Endothelial cell of umbilical vein (primary cell): Measurements from ENCODE around the gene FCGBP. TPM values are rescaled to one million over a fixed set of nuclear protein-coding genes. Genes with fewer than 3 reads are reported as not detected.

Experiments
- BruUV-seq: library from RNA; stranded (reverse); fragments of 400-500 nt; replicated peaks from 2 replicates; lab custom pipeline; 2021; lab: Mats Ljungman, UMichigan
- CTCF ChIA-PET: fragments of 300-600, 350-600 bp; sonication (Branson Sonifier 250); formaldehyde crosslinking; loops from one replicate; lab custom pipeline; 2021; ENCODE audit warnings: antibody characterized with exemption, inconsistent platforms; lab: Charles Lee
- POLR2A ChIA-PET: fragments of 300-600, 350-600 bp; sonication (Branson Sonifier 250); formaldehyde crosslinking; loops from one replicate; lab custom pipeline; 2021; ENCODE audit warnings: antibody characterized with exemption, inconsistent platforms; lab: Charles Lee
- DNase-seq: peaks from one replicate; pipeline ENCODE4 v3.0.0-alpha.2; 2011; ENCODE audit warnings: low read depth, low spot score
- FAIRE-seq: peaks from 2 replicates; lab custom pipeline; 2011; peaks lifted over from hg19 to GRCh38; lab: Jason Lieb, UNC
- H2AFZ ChIP-seq: 2 replicates; pipeline ENCODE4 v1.6.0; 2012; ENCODE audit warnings: low read depth, low read length, control low read depth, inconsistent platforms
- H3K27ac ChIP-seq: 2 replicates; pipeline ENCODE4 v1.5.1; 2011; ENCODE audit warnings: low read depth, mild to moderate bottlenecking, control low read depth, low read length, moderate library complexity; ENCODE audit not compliant: insufficient read depth
- H3K27me3 ChIP-seq, 2 experiments: 2 replicates each; pipeline versions ENCODE4 v1.6.0 to v1.6.1; 2011; ENCODE audit warnings: low read length in 2 of 2, mixed read lengths in 1 of 2; ENCODE audit not compliant: control insufficient read depth in 2 of 2, insufficient read depth in 2 of 2
- H3K36me3 ChIP-seq, 2 experiments: 2 replicates in 1 of 2; 3 replicates in 1 of 2; pipeline ENCODE4 v1.5.1; 2011; ENCODE audit warnings: low read length in 2 of 2, mild to moderate bottlenecking in 1 of 2, moderate library complexity in 1 of 2; ENCODE audit not compliant: control insufficient read depth in 2 of 2, insufficient read depth in 2 of 2; ENCODE audit errors: extremely low read depth in 1 of 2
- H3K4me1 ChIP-seq: 3 replicates; pipeline ENCODE4 v1.5.1; 2011; ENCODE audit warnings: mild to moderate bottlenecking, low read length; ENCODE audit not compliant: control insufficient read depth, insufficient read depth; ENCODE audit errors: extremely low read depth
- H3K4me2 ChIP-seq: 2 replicates; pipeline ENCODE4 v1.6.1; 2011; ENCODE audit warnings: low read length, control low read depth, mixed read lengths; ENCODE audit not compliant: insufficient read depth
- H3K4me3 ChIP-seq, 3 experiments: fragments of 200-600 bp in 1 of 3; sonication (generic), shearing (Covaris generic) in 1 of 3; replicated peaks in 1 of 3; 2 replicates each; pipeline ENCODE4 v1.5.1; 2011 to 2016; ENCODE audit warnings: control low read depth in 3 of 3, low read length in 3 of 3, mild to moderate bottlenecking in 2 of 3, inconsistent platforms in 1 of 3, low read depth in 1 of 3, moderate library complexity in 1 of 3; ENCODE audit not compliant: insufficient read depth in 1 of 3
- H3K79me2 ChIP-seq: 2 replicates; pipeline ENCODE4 v1.6.0; 2012; ENCODE audit warnings: low read length, inconsistent platforms; ENCODE audit not compliant: control insufficient read depth, insufficient read depth
- H3K9ac ChIP-seq: replicated peaks from 2 replicates; pipeline ENCODE3; 2011; ENCODE audit warnings: low read length, control low read depth; ENCODE audit not compliant: insufficient read depth; ENCODE audit errors: extremely low read depth
- H3K9me1 ChIP-seq: replicated peaks from 3 replicates; pipeline ENCODE4 v1.6.0; 2011; ENCODE audit warnings: mild to moderate bottlenecking, low read length; ENCODE audit not compliant: control insufficient read depth, insufficient read depth; ENCODE audit errors: extremely low read depth
- H3K9me3 ChIP-seq: replicated peaks from 2 replicates; pipeline ENCODE4 v1.5.1; 2012; ENCODE audit warnings: low read length, inconsistent platforms; ENCODE audit not compliant: control insufficient read depth, insufficient read depth
- H4K20me1 ChIP-seq: replicated peaks from 2 replicates; pipeline ENCODE3; 2011; ENCODE audit warnings: mild to moderate bottlenecking, low read length; ENCODE audit not compliant: control insufficient read depth, insufficient read depth; ENCODE audit errors: extremely low read depth
- EZH2 ChIP-seq: IDR thresholded peaks from 2 replicates; pipeline ENCODE4 v1.6.1; 2012; ENCODE audit warnings: borderline replicate concordance, low read depth, mild to moderate bottlenecking, moderate library complexity, low read length, inconsistent platforms; ENCODE audit not compliant: severe bottlenecking
- FOS ChIP-seq: IDR thresholded peaks from 2 replicates; pipeline ENCODE4 v1.6.1; 2011; ENCODE audit warnings: mild to moderate bottlenecking, low read length, moderate library complexity, borderline replicate concordance; ENCODE audit not compliant: insufficient read depth
- GATA2 ChIP-seq: IDR thresholded peaks from 2 replicates; pipeline ENCODE4 v1.7.0; 2011; ENCODE audit warnings: low read depth, mild to moderate bottlenecking, moderate library complexity, mixed read lengths, low read length; ENCODE audit not compliant: insufficient read length, insufficient read depth
- JUN ChIP-seq: IDR thresholded peaks from 2 replicates; pipeline ENCODE4 v1.6.1; 2011; ENCODE audit warnings: borderline replicate concordance, low read depth; ENCODE audit not compliant: insufficient read length, insufficient read depth
- MYC ChIP-seq: IDR thresholded peaks from one replicate; pipeline ENCODE4 v1.6.1; 2011; ENCODE audit warnings: mild to moderate bottlenecking, low read depth, low read length
- POLR2A ChIP-seq: IDR thresholded peaks from 2 replicates; pipeline ENCODE4 v1.6.1; 2012; ENCODE audit warnings: low read depth, mild to moderate bottlenecking, control low read depth, low read length
- POLR2AphosphoS5 ChIP-seq: IDR thresholded peaks from 2 replicates; pipeline ENCODE4 v1.6.1; 2012; ENCODE audit warnings: low read depth, mild to moderate bottlenecking, control low read depth, low read length, moderate library complexity; ENCODE audit not compliant: insufficient read depth
- dilution Hi-C: fragments of 300-500 bp; cut with MboI; formaldehyde crosslinking; loops from one replicate; pipeline ENCODE4 v1.15.0; 2019; ENCODE audit warnings: low sequenced_read_pairs; ENCODE audit not compliant: extremely low pct_ligation_motif_present
- intact Hi-C: fragments of 100-400 bp; cut with micrococcal nuclease; formaldehyde crosslinking; loops from one replicate; pipeline ENCODE4 v1.10.0; 2022
- polyA plus RNA-seq, 4 experiments: library from polyadenylated mRNA; depleted of rRNA in 3 of 4; stranded (reverse) in 3 of 4; unstranded in 1 of 4; fragments of >200 nt; gene quantifications; 2 replicates each; pipeline versions ENCODE4 v1.2.1 to v1.2.3, GENCODE V29; 2011 to 2012; ENCODE audit warnings: missing spikeins in 1 of 4
- total RNA-seq: library from RNA; stranded (reverse); gene quantifications from 2 replicates; pipeline ENCODE4 v1.2.3, GENCODE V29; 2021
- TF ChIP-seq, protein P1 (sequence below): IDR thresholded peaks from 2 replicates; pipeline ENCODE4 v1.6.1; 2011; ENCODE audit not compliant: insufficient read depth, insufficient read length
- TF ChIP-seq, protein P2 (sequence below), 2 donors: IDR thresholded peaks; 1 replicate in 1 of 2; 2 replicates in 1 of 2; pipeline ENCODE4 v1.5.1; 2011; ENCODE audit warnings: low read length in 2 of 2, mild to moderate bottlenecking in 2 of 2, moderate library complexity in 2 of 2, control low read depth in 1 of 2, inconsistent platforms in 1 of 2, low read depth in 1 of 2; ENCODE audit not compliant: insufficient read depth in 1 of 2; ENCODE audit errors: extremely low read depth in 1 of 2

FCGBP gene
- total and polyA plus RNA-seq, 2 donors (not counting 3 experiments of a cell fraction or from before 2014, with no cell fraction given), result 0.01 TPM; not detected in 1

DNA sequence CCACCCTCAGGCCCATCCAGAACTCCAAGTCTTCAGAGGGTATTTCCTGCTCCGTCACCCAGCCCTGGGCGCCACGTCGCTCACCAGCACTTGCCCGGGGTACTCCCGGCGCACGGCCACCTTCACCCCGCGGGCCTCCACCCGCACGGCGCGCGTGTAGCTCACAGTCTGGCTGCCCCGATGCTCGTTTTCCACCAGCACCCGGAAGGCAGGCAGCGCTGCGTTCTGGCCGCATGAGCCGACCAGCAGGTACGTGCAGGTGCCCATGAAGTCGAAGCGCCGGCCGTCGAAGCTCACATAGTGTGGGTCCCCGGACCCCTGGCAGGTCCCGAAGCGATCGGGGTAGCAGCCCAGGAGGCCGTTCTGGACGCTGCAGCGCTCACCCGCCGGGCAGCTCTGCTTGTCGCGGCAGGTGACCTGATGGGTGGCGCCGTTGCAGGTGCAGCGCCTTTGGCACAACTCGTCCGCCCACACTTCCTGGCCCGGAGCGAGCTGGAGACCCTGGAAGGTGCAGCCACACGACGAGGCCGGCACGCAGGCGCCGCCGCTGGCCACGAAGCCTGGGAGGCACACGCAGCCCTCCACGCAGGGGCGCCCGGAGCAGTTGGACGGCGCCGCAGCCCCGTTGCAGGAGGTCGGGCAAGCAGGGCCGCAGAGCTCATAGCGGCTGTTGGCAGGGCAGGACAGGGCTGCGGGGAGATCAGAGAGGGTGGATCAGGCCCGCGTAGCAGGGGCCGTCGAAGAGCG is 19.2 kb downstream of the FCGBP start:
- H3K4me1 ChIP-seq, result no peaks in the 10 kb centered on the region
- H3K79me2 ChIP-seq, result no peaks in the 10 kb centered on the region
- H2AFZ ChIP-seq, result no peak overlapping the region
- FAIRE-seq (no peak), DNase-seq (no peak)
- TF ChIP-seq GATA2, result no peak
- TF ChIP-seq, protein P1, sequence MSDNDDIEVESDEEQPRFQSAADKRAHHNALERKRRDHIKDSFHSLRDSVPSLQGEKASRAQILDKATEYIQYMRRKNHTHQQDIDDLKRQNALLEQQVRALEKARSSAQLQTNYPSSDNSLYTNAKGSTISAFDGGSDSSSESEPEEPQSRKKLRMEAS, result no peak
- no peak for TF ChIP-seq POLR2A
- no peak for TF ChIP-seq JUN
- TF ChIP-seq, protein P2, sequence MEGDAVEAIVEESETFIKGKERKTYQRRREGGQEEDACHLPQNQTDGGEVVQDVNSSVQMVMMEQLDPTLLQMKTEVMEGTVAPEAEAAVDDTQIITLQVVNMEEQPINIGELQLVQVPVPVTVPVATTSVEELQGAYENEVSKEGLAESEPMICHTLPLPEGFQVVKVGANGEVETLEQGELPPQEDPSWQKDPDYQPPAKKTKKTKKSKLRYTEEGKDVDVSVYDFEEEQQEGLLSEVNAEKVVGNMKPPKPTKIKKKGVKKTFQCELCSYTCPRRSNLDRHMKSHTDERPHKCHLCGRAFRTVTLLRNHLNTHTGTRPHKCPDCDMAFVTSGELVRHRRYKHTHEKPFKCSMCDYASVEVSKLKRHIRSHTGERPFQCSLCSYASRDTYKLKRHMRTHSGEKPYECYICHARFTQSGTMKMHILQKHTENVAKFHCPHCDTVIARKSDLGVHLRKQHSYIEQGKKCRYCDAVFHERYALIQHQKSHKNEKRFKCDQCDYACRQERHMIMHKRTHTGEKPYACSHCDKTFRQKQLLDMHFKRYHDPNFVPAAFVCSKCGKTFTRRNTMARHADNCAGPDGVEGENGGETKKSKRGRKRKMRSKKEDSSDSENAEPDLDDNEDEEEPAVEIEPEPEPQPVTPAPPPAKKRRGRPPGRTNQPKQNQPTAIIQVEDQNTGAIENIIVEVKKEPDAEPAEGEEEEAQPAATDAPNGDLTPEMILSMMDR (IDR thresholded peaks at IDR 0.05; ENCODE audit: extremely low read depth in 1 of 2, insufficient read depth in 1 of 2, low read depth in 1 of 2, low read length in 2 of 2), result no peak
- TF ChIP-seq EZH2, result no peak
- no peak for TF ChIP-seq MYC
- TF ChIP-seq FOS, result no peak
- TF ChIP-seq POLR2AphosphoS5, result no peak
- no peak overlapping the region for H3K4me3 ChIP-seq
- no TSS peak for BruUV-seq
- H3K9me3 ChIP-seq, result no peaks in the 10 kb centered on the region
- H3K4me2 ChIP-seq, result no peak overlapping the region
- CTCF ChIA-PET, result interaction anchor here (2.2 kb wide), 1 partner anchor 55 kb away, joined by 11 read pairs; the partner anchor contains the start of gene PSMC4
- H3K36me3 ChIP-seq, result no peaks in the 10 kb centered on the region
- no peak overlapping the region for H3K27ac ChIP-seq
- no peaks in the 10 kb centered on the region for H4K20me1 ChIP-seq
- H3K9me1 ChIP-seq, result no peaks in the 10 kb centered on the region
- peaks cover 0 to 1% of the 10 kb centered on the region in 2 experiments for H3K27me3 ChIP-seq
- H3K9ac ChIP-seq, result no peak overlapping the region
- dilution Hi-C loops, result no loop called here
- POLR2A ChIA-PET, result no interaction called here
- intact Hi-C loops, result no loop called here
